ENCODE results near the gene PIP4K2C. TPM values are rescaled to one million over a fixed set of nuclear protein-coding genes. Genes with fewer than 3 reads are reported as not detected.
A peak's percentile ranks its signal among the peaks of the same experiment; 100 is the strongest.

Gene PIP4K2C
- total RNA-seq, 3 donors from 2014 or later (not counting 1 experiment from before 2014, with no cell fraction given) = 41.0 to 62.9 (median 52.0) TPM

DNA sequence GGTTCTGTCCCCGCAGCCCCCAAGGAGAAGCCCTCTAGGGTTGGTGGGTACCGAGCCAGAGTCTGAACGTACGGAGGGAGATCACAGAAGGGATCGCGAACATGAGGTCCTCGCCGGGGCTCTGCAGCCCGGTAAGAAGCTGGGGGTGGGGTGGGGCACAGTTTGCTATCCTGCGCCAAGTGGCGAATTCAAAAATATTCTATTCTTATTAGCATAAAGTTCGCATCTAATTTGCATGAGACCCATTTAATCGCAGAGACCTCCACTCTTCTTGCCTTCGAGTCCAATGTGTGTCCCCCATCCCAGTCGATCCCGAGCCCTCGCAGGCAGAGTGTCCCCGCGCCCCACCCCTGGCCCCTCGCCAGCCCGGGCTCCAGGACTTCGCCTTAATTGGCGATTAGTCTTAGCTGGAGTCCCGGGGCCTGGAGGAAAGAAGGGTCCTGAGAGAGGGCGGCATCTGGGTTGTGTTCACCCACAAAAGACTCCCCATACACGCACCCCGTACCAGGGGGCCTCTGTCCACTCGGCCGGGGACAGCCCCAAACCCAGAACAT, 19.6 kb downstream of the PIP4K2C start:
- ATAC-seq = peak in 2 of 3 donors; percentile 30 to 31
- no peaks in the 10 kb centered on the region for H3K36me3 Mint-ChIP-seq
- Histone ChIP-seq H3K9me3 (ENCODE audit: control insufficient read depth, insufficient read depth, low read length) (no peaks in the 10 kb centered on the region), H3K4me1 (ENCODE audit: control insufficient read depth, insufficient read depth, low read length) (peaks cover 35% of the 10 kb centered on the region), H3K27ac (ENCODE audit: low read length) (no peak overlapping the region), H3K27me3 (ENCODE audit: control insufficient read depth, insufficient read depth, low read length) (peaks cover 5% of the 10 kb centered on the region), H3K36me3 (ENCODE audit: control insufficient read depth, insufficient read depth, low read length) (peaks cover 4% of the 10 kb centered on the region), H3K4me3 (ENCODE audit: low read length) (peak overlapping the region; percentile 54)
- intact Hi-C loops (cut with micrococcal nuclease) = no loop called here
- H3K27ac Mint-ChIP-seq = peak overlapping the region in 1 of 2 donors; percentile 2
- no peaks in the 10 kb centered on the region for H3K27me3 Mint-ChIP-seq (ENCODE audit: low read depth in 2 of 2)
- H3K4me3 Mint-ChIP-seq = peak overlapping the region; percentile 85
- DNase-seq = peak in 1 of 2 donors; percentile 40
- WGBS (ENCODE audit: insufficient coverage) = 4% methylated on average over 28 of the region's 29 CpGs
- no peaks in the 10 kb centered on the region for H3K9me3 Mint-ChIP-seq
- H3K4me1 Mint-ChIP-seq = peaks cover 11 to 22% of the 10 kb centered on the region in 2 donors
- no peak for TF ChIP-seq CTCF (IDR thresholded peaks at IDR 0.05)

DNA sequence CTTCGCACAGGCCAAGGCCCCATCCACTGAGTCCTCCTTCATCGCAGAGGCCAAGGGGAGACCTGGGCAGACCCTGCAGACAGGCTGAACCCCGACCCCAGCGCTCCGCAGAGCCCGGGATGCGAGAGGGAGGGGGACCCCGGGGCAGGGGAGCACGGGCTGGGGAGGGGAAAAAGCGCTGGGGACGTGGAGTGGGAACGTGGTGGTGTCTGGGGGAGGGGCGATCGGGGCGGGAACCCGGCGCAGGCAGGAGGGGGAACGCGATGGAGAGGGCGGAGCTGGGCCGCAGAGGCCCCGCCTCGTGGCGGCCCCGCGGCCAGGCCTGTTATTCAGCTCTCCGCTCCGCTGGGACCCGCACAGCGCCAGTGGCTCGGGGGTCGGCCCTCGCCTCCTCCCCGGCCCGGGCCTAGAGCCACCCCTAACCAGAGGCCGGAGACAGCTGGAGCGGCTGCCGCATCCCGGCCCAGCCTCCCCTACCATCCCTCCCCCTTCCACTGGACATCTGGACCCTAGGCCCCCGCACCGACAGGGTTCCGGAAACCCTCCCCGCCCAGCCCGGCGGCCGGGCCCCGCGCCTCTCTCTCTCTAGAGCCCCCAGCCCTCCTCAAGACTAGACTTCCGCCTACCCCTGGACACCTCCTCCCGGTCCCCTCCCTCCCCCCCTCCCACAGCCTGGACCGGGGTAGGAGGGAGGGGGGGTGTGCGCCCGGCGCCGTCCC, 20.3 kb downstream of the PIP4K2C start, which contains the start of gene ARHGEF25:
Gene ARHGEF25 (plus strand): TSS at position 328 of the 719 bp plus-strand sequence. CDS start 460 bp downstream, outside the sequence.
- ATAC-seq (peak; percentile 56 to 84 (median 81)), DNase-seq (peak in 1 of 2 donors; percentile 63)
- no peaks in the 10 kb centered on the region for H3K36me3 Mint-ChIP-seq
- Histone ChIP-seq H3K36me3 (ENCODE audit: control insufficient read depth, insufficient read depth, low read length) (peaks cover 4% of the 10 kb centered on the region), H3K27me3 (ENCODE audit: control insufficient read depth, insufficient read depth, low read length) (peaks cover 5% of the 10 kb centered on the region), H3K4me1 (ENCODE audit: control insufficient read depth, insufficient read depth, low read length) (peaks cover 34% of the 10 kb centered on the region), H3K9me3 (ENCODE audit: control insufficient read depth, insufficient read depth, low read length) (no peaks in the 10 kb centered on the region), H3K4me3 (ENCODE audit: low read length) (peak within 1 kb of the TSS; percentile 54), H3K27ac (ENCODE audit: low read length) (peak within 1 kb of the TSS; percentile 60)
- peak within 1 kb of the TSS in 1 of 2 donors; percentile 2 for H3K27ac Mint-ChIP-seq
- TF ChIP-seq CTCF (IDR thresholded peaks at IDR 0.05) = no peak
- peaks cover 6 to 17% of the 10 kb centered on the region in 2 donors for H3K4me1 Mint-ChIP-seq
- intact Hi-C loops (cut with micrococcal nuclease) = no loop called here
- H3K9me3 Mint-ChIP-seq = no peaks in the 10 kb centered on the region
- under 1% methylated on average over 47 of the region's 55 CpGs for WGBS (ENCODE audit: insufficient coverage)
- peak within 1 kb of the TSS; percentile 85 for H3K4me3 Mint-ChIP-seq
- peaks cover 0 to 3% of the 10 kb centered on the region in 2 donors for H3K27me3 Mint-ChIP-seq (ENCODE audit: low read depth in 2 of 2)

GRCh38 chr12:57611827-57612710, 21.1 kb downstream of the PIP4K2C start:
- Histone ChIP-seq H3K27me3 (ENCODE audit: control insufficient read depth, insufficient read depth, low read length) (peaks cover 5% of the 10 kb centered on the region), H3K4me3 (ENCODE audit: low read length) (no peak overlapping the region), H3K27ac (ENCODE audit: low read length) (no peak overlapping the region), H3K4me1 (ENCODE audit: control insufficient read depth, insufficient read depth, low read length) (peaks cover 34% of the 10 kb centered on the region), H3K36me3 (ENCODE audit: control insufficient read depth, insufficient read depth, low read length) (peaks cover 4% of the 10 kb centered on the region), H3K9me3 (ENCODE audit: control insufficient read depth, insufficient read depth, low read length) (no peaks in the 10 kb centered on the region)
- H3K36me3 Mint-ChIP-seq = no peaks in the 10 kb centered on the region
- intact Hi-C loops (cut with micrococcal nuclease) = no loop called here
- ATAC-seq (no peak), DNase-seq (no peak)
- peaks cover 6 to 17% of the 10 kb centered on the region in 2 donors for H3K4me1 Mint-ChIP-seq
- H3K4me3 Mint-ChIP-seq = peak overlapping the region; percentile 67
- peaks cover 0 to 3% of the 10 kb centered on the region in 2 donors for H3K27me3 Mint-ChIP-seq (ENCODE audit: low read depth in 2 of 2)
- H3K27ac Mint-ChIP-seq = no peak overlapping the region
- no peak for TF ChIP-seq CTCF (IDR thresholded peaks at IDR 0.05)
- 19% methylated on average over 21 of the region's 23 CpGs for WGBS (ENCODE audit: insufficient coverage)
- H3K9me3 Mint-ChIP-seq = no peaks in the 10 kb centered on the region
